HCT116 (cell line): ENCODE data around the gene ARMS2. TPM values are rescaled to one million over a fixed set of nuclear protein-coding genes. Genes with fewer than 3 reads are reported as not detected.

Experiments
- ATAC-seq: fragments of 200-7000 bp; cut with Tn5 transposase; 2 replicates; pipeline ENCODE4 v1.9.1; 2020; ENCODE audit warnings: mild to moderate bottlenecking, moderate library complexity
- BruUV-seq: library from RNA; stranded (reverse); fragments of 400-500 nt; replicated peaks from 2 replicates; lab custom pipeline; 2021; lab: Mats Ljungman, UMichigan
- CTCF ChIA-PET: fragments of 300-600 bp; sonication (Branson Sonifier 250); formaldehyde crosslinking; loops from one replicate; lab custom pipeline; 2021; ENCODE audit warnings: antibody characterized with exemption; lab: Charles Lee
- POLR2A ChIA-PET: fragments of 300-600, 350-600 bp; sonication (Branson Sonifier 250); formaldehyde crosslinking; loops from one replicate; lab custom pipeline; 2021; ENCODE audit warnings: antibody characterized with exemption; lab: Charles Lee
- RAD21 ChIA-PET, 2 experiments: fragments of 300-600 bp; sonication (Branson Sonifier 250); formaldehyde crosslinking; loops; one replicate each; lab custom pipeline; 2023; ENCODE audit warnings: low total read pairs in 2 of 2; ENCODE audit not compliant: uncharacterized antibody in 2 of 2, unreplicated experiment in 2 of 2, low non-redundant PET in 1 of 2; lab: Charles Lee
- DNase-seq: peaks from one replicate; pipeline ENCODE4 v3.0.0-alpha.2; 2010; ENCODE audit warnings: low read depth, low spot score
- H2AFZ ChIP-seq: fragments of 200-600 bp; shearing (Covaris generic), sonication (generic); 2 replicates; pipeline ENCODE4 v1.6.1; 2017; ENCODE audit warnings: low read depth, mixed run types, mixed read lengths, antibody characterized with exemption, low read length; ENCODE audit not compliant: poor library complexity, severe bottlenecking
- H3K27ac ChIP-seq: 2 replicates; pipeline ENCODE4 v1.5.1; 2012; ENCODE audit warnings: low read depth, low read length
- H3K27me3 ChIP-seq: fragments of 200-600 bp; sonication (generic); 2 replicates; pipeline ENCODE4 v1.6.1; 2016; ENCODE audit warnings: mixed run types, low read length, mixed read lengths; ENCODE audit not compliant: insufficient read depth
- H3K36me3 ChIP-seq, 2 experiments: fragments of 200-500 bp in 1 of 2; fragments of 200-600 bp in 1 of 2; sonication (Bioruptor generic) in 1 of 2; sonication (generic) in 1 of 2; 2 replicates each; pipeline versions ENCODE4 v1.5.1 to v1.6.1; 2014 to 2016; ENCODE audit warnings: low read length in 2 of 2, inconsistent platforms in 1 of 2, mixed read lengths in 1 of 2, mixed run types in 1 of 2; ENCODE audit not compliant: insufficient read depth in 2 of 2, control insufficient read depth in 1 of 2
- H3K4me1 ChIP-seq, 2 experiments: fragments of 200-600 bp in 1 of 2; sonication (generic) in 1 of 2; 2 replicates each; pipeline versions ENCODE4 v1.5.1 to v1.6.1; 2012 to 2017; ENCODE audit warnings: low read length in 2 of 2, inconsistent platforms in 1 of 2, mild to moderate bottlenecking in 1 of 2, mixed read lengths in 1 of 2, mixed run types in 1 of 2, moderate library complexity in 1 of 2; ENCODE audit not compliant: insufficient read depth in 2 of 2, control insufficient read depth in 1 of 2
- H3K4me2 ChIP-seq: fragments of 200-600 bp; sonication (generic); 2 replicates; pipeline ENCODE4 v1.6.1; 2017; ENCODE audit warnings: mixed run types, low read length, mixed read lengths
- H3K4me3 ChIP-seq, 2 experiments: fragments of 200-600 bp in 1 of 2; sonication (generic) in 1 of 2; replicated peaks in 1 of 2; 2 replicates each; pipeline ENCODE4 v1.5.1; 2011 to 2016; ENCODE audit warnings: low read length in 2 of 2, control low read depth in 1 of 2, low read depth in 1 of 2, mild to moderate bottlenecking in 1 of 2, mixed read lengths in 1 of 2, mixed run types in 1 of 2
- H3K79me2 ChIP-seq: fragments of 200-600 bp; sonication (generic); 2 replicates; pipeline ENCODE4 v1.6.1; 2017; ENCODE audit warnings: mild to moderate bottlenecking, mixed run types, low read length, moderate library complexity, mixed read lengths; ENCODE audit not compliant: insufficient read depth
- H3K9ac ChIP-seq: fragments of 200-600 bp; sonication (generic); 2 replicates; pipeline ENCODE4 v1.6.1; 2016; ENCODE audit warnings: low read length, mixed read lengths
- H3K9me2 ChIP-seq: fragments of 200-600 bp; sonication (generic), shearing (Covaris generic); 2 replicates; pipeline ENCODE4 v1.6.1; 2017; ENCODE audit warnings: mixed run types, mild to moderate bottlenecking, moderate library complexity; ENCODE audit not compliant: insufficient read depth
- H3K9me3 ChIP-seq, 2 experiments: fragments of 200-500 bp in 1 of 2; fragments of 200-600 bp in 1 of 2; sonication (Bioruptor generic) in 1 of 2; sonication (generic) in 1 of 2; 2 replicates each; pipeline ENCODE4 v1.6.1; 2014 to 2017; ENCODE audit warnings: low read length in 2 of 2, mixed read lengths in 2 of 2, inconsistent platforms in 1 of 2, low read depth in 1 of 2, mild to moderate bottlenecking in 1 of 2, mixed run types in 1 of 2, moderate library complexity in 1 of 2; ENCODE audit not compliant: control insufficient read depth in 1 of 2, insufficient read depth in 1 of 2
- H4K20me1 ChIP-seq: fragments of 200-600 bp; sonication (generic), shearing (Covaris generic); 2 replicates; pipeline ENCODE4 v1.6.1; 2017; ENCODE audit warnings: mixed run types, mild to moderate bottlenecking, moderate library complexity; ENCODE audit not compliant: insufficient read depth
- ATF3 ChIP-seq: IDR thresholded peaks from 2 replicates; pipeline ENCODE4 v1.6.1; 2012
- CBX3 ChIP-seq: IDR thresholded peaks from 2 replicates; pipeline ENCODE4 v1.6.1; 2012; ENCODE audit warnings: low read depth
- CTCF ChIP-seq, 3 experiments: fragments of 200-600 bp in 1 of 3; sonication (generic) in 1 of 3; IDR thresholded peaks in 2 of 3; conservative IDR thresholded peaks in 1 of 3; 2 replicates each; pipeline ENCODE4 v1.5.1; 2012 to 2017; ENCODE audit warnings: low read depth in 2 of 3, low read length in 2 of 3, antibody characterized with exemption in 1 of 3, borderline replicate concordance in 1 of 3, control low read depth in 1 of 3, mild to moderate bottlenecking in 1 of 3, mixed read lengths in 1 of 3, mixed run types in 1 of 3, moderate library complexity in 1 of 3; ENCODE audit not compliant: insufficient read depth in 1 of 3
- EGR1 ChIP-seq: IDR thresholded peaks from 2 replicates; pipeline ENCODE4 v1.6.1; 2012; ENCODE audit warnings: low read depth
- ELF1 ChIP-seq: IDR thresholded peaks from 2 replicates; pipeline ENCODE4 v1.6.1; 2012; ENCODE audit warnings: low read depth, borderline replicate concordance
- EZH2 ChIP-seq: fragments of 200-600 bp; sonication (generic); IDR thresholded peaks from 2 replicates; pipeline ENCODE4 v1.6.1; 2017; ENCODE audit warnings: antibody characterized with exemption, mixed run types
- EZH2phosphoT487 ChIP-seq: fragments of 200-600 bp; IDR thresholded peaks from 2 replicates; pipeline ENCODE4 v1.6.1; 2018; ENCODE audit warnings: antibody characterized with exemption, borderline replicate concordance
- FOSL1 ChIP-seq: IDR thresholded peaks from 2 replicates; pipeline ENCODE4 v1.6.1; 2012; ENCODE audit warnings: low read depth
- POLR2A ChIP-seq: IDR thresholded peaks from 2 replicates; pipeline ENCODE4 v1.7.0; 2011; ENCODE audit warnings: borderline replicate concordance; ENCODE audit not compliant: insufficient read depth, insufficient read length; ENCODE audit errors: extremely low read depth
- POLR2AphosphoS5 ChIP-seq: IDR thresholded peaks from 2 replicates; pipeline ENCODE4 v1.6.1; 2011; ENCODE audit warnings: mild to moderate bottlenecking, low read depth, low read length, moderate library complexity
- SIN3A ChIP-seq: IDR thresholded peaks from 2 replicates; pipeline ENCODE4 v1.6.1; 2012; ENCODE audit warnings: low read depth
- SRF ChIP-seq: IDR thresholded peaks from 2 replicates; pipeline ENCODE4 v1.6.1; 2012; ENCODE audit warnings: low read depth
- TCF7L2 ChIP-seq: IDR thresholded peaks from 2 replicates; pipeline ENCODE4 v1.7.0; 2011; ENCODE audit warnings: borderline replicate concordance, inconsistent platforms; ENCODE audit not compliant: insufficient read depth, insufficient read length; ENCODE audit errors: extremely low read depth
- YY1 ChIP-seq: IDR thresholded peaks from 2 replicates; pipeline ENCODE4 v1.6.1; 2011; ENCODE audit warnings: low read length, low read depth, moderate library complexity, mild to moderate bottlenecking; ENCODE audit not compliant: insufficient replicate concordance; ENCODE audit errors: extremely low read depth
- ZBTB33 ChIP-seq: IDR thresholded peaks from 2 replicates; pipeline ENCODE4 v1.6.1; 2011; ENCODE audit warnings: mild to moderate bottlenecking, low read length, moderate library complexity; ENCODE audit not compliant: insufficient replicate concordance; ENCODE audit errors: extremely low read depth
- ZFX ChIP-seq: fragments of 450-650 bp; IDR thresholded peaks from 2 replicates; pipeline ENCODE4 v1.6.1; 2017
- intact Hi-C: fragments of 100-400 bp; cut with micrococcal nuclease; formaldehyde crosslinking; loops from 2 replicates; pipeline ENCODE4 v1.10.0; 2022
- total RNA-seq: library from RNA; stranded (reverse); gene quantifications from one replicate; pipeline ENCODE4 v1.2.1, GENCODE V29; 2021; ENCODE audit not compliant: unreplicated experiment

ARMS2 gene
- total RNA-seq, 1 experiment from 2014 or later, result not detected

GRCh38 chr10:122419016-122419415, 35.4 kb upstream of the ARMS2 start:
- H3K4me1 ChIP-seq, result no peaks in the 10 kb centered on the region
- no peaks in the 10 kb centered on the region for H3K9me3 ChIP-seq
- H2AFZ ChIP-seq, result no peak overlapping the region
- ChIA-PET RAD21 (no interaction called here), CTCF (interaction anchor here (1.5 kb wide), 1 partner anchor 16 kb away, joined by 5 read pairs; no protein-coding TSS in a partner anchor), POLR2A (no interaction called here)
- no TSS peak for BruUV-seq
- H4K20me1 ChIP-seq, result no peaks in the 10 kb centered on the region
- intact Hi-C loops, result no loop called here
- no peaks in the 10 kb centered on the region for H3K79me2 ChIP-seq
- peaks cover 12 to 15% of the 10 kb centered on the region in 2 experiments for H3K36me3 ChIP-seq
- no peak for DNase-seq
- H3K27me3 ChIP-seq, result no peaks in the 10 kb centered on the region
- TF ChIP-seq ELF1 (no peak), YY1 (no peak), CBX3 (no peak), FOSL1 (no peak), SIN3A (no peak), EZH2phosphoT487 (no peak), SRF (no peak)
- TF ChIP-seq, all 23 proteins: peak for 0
- Histone ChIP-seq H3K9me2 (no peaks in the 10 kb centered on the region), H3K27ac (no peak overlapping the region), H3K4me2 (no peak overlapping the region), H3K9ac (no peak overlapping the region), H3K4me3 (no peak overlapping the region)
- ATAC-seq, result no peak

- intact Hi-C loops, result no loop called here
- TF ChIP-seq POLR2AphosphoS5, result no peak
- TF ChIP-seq ATF3, result no peak
- no peak for TF ChIP-seq EZH2
- no peak for TF ChIP-seq SRF
- TF ChIP-seq ZBTB33, result no peak
- no peak for TF ChIP-seq EGR1
- no peak for TF ChIP-seq SIN3A
- no peak for TF ChIP-seq POLR2A
- no peak for TF ChIP-seq TCF7L2
- no peak for TF ChIP-seq CTCF (IDR thresholded peaks at IDR 0.05 in 2 of 3, conservative IDR thresholded peaks at IDR 0.05 in 1 of 3; ENCODE audit: borderline replicate concordance in 1 of 3, insufficient read depth in 1 of 3, low read depth in 2 of 3, low read length in 2 of 3)
- TF ChIP-seq ZFX, result no peak
Observed at GRCh38 chr10:122419876-122420623, 34.4 kb upstream of the ARMS2 start.

More at GRCh38 chr10:122419876-122420623, 34.4 kb upstream of the ARMS2 start:
- ChIA-PET CTCF (interaction anchor here (1.5 kb wide), 1 partner anchor 15 kb away, joined by 5 read pairs; no protein-coding TSS in a partner anchor), POLR2A (no interaction called here), RAD21 (no interaction called here)
- H3K9ac ChIP-seq, result no peak overlapping the region
- H3K9me2 ChIP-seq, result no peaks in the 10 kb centered on the region
- no TSS peak for BruUV-seq
- no peaks in the 10 kb centered on the region for H3K9me3 ChIP-seq
- H4K20me1 ChIP-seq, result no peaks in the 10 kb centered on the region
- DNase-seq (no peak), ATAC-seq (no peak)
- no peaks in the 10 kb centered on the region for H3K79me2 ChIP-seq
- H3K27ac ChIP-seq, result no peak overlapping the region
- H3K4me1 ChIP-seq, result no peaks in the 10 kb centered on the region
- no peaks in the 10 kb centered on the region for H3K27me3 ChIP-seq
- no peak overlapping the region for H3K4me3 ChIP-seq
- peaks cover 12 to 16% of the 10 kb centered on the region in 2 experiments for H3K36me3 ChIP-seq
- H3K4me2 ChIP-seq, result no peak overlapping the region
- H2AFZ ChIP-seq, result no peak overlapping the region
